ENCODE results near the gene CDKN1A. TPM values are rescaled to one million over a fixed set of nuclear protein-coding genes. Genes with fewer than 3 reads are reported as not detected.
"Not testable (repeated sequence)": the region's sequence is repeated elsewhere in the genome, so short reads cannot be mapped to it uniquely, and the experiment has no call there.

CDKN1A gene
- total RNA-seq, 1 experiment from 2014 or later, result 217 TPM

GRCh38 chr6:36704961-36705577 lies 26.6 kb downstream of the CDKN1A start:
- in situ Hi-C loops (cut with HindIII; ENCODE audit: low pct_unique_long_range_greater_than_20kb, low sequenced_read_pairs); DNase-seq (ENCODE audit: low read depth): not testable (repeated sequence)

- in situ Hi-C loops (cut with HindIII; ENCODE audit: low pct_unique_long_range_greater_than_20kb, low sequenced_read_pairs), result no loop called here
- DNase-seq (ENCODE audit: low read depth), result no peak
These were observed 27.8 kb downstream of the CDKN1A start for GRCh38 chr6:36706339-36706738.

- DNase-seq (ENCODE audit: low read depth), result no peak
- in situ Hi-C loops (cut with HindIII; ENCODE audit: low pct_unique_long_range_greater_than_20kb, low sequenced_read_pairs), result no loop called here
These were observed 34.3 kb downstream of the CDKN1A start for GRCh38 chr6:36712816-36713215.

- in situ Hi-C loops (cut with HindIII; ENCODE audit: low pct_unique_long_range_greater_than_20kb, low sequenced_read_pairs), result no loop called here
- no peak for DNase-seq (ENCODE audit: low read depth)
These were observed 35.3 kb downstream of the CDKN1A start for GRCh38 chr6:36713846-36714245.

- in situ Hi-C loops (cut with HindIII; ENCODE audit: low pct_unique_long_range_greater_than_20kb, low sequenced_read_pairs), result no loop called here
- DNase-seq (ENCODE audit: low read depth), result no peak
These were observed 36.0 kb downstream of the CDKN1A start for GRCh38 chr6:36714511-36714910.

- no peak for DNase-seq (ENCODE audit: low read depth)
- in situ Hi-C loops (cut with HindIII; ENCODE audit: low pct_unique_long_range_greater_than_20kb, low sequenced_read_pairs), result no loop called here
These were observed 37.0 kb downstream of the CDKN1A start for GRCh38 chr6:36715469-36715868.

GRCh38 chr6:36716476-36717093 lies 38.1 kb downstream of the CDKN1A start:
- in situ Hi-C loops (cut with HindIII; ENCODE audit: low pct_unique_long_range_greater_than_20kb, low sequenced_read_pairs), result no loop called here
- DNase-seq (ENCODE audit: low read depth), result no peak

- in situ Hi-C loops (cut with HindIII; ENCODE audit: low pct_unique_long_range_greater_than_20kb, low sequenced_read_pairs), result no loop called here
- DNase-seq (ENCODE audit: low read depth), result no peak
These were observed 38.8 kb downstream of the CDKN1A start for GRCh38 chr6:36717231-36717825.

GRCh38 chr6:36717871-36718540 lies 39.5 kb downstream of the CDKN1A start:
- in situ Hi-C loops (cut with HindIII; ENCODE audit: low pct_unique_long_range_greater_than_20kb, low sequenced_read_pairs), result no loop called here
- DNase-seq (ENCODE audit: low read depth), result no peak

GRCh38 chr6:36718560-36718959 lies 40.0 kb downstream of the CDKN1A start:
- in situ Hi-C loops (cut with HindIII; ENCODE audit: low pct_unique_long_range_greater_than_20kb, low sequenced_read_pairs), result no loop called here
- DNase-seq (ENCODE audit: low read depth), result no peak

GRCh38 chr6:36719126-36719525 lies 40.6 kb downstream of the CDKN1A start:
- DNase-seq (ENCODE audit: low read depth), result no peak
- in situ Hi-C loops (cut with HindIII; ENCODE audit: low pct_unique_long_range_greater_than_20kb, low sequenced_read_pairs), result no loop called here

GRCh38 chr6:36720251-36721141 lies 42.0 kb downstream of the CDKN1A start:
- DNase-seq (ENCODE audit: low read depth), result no peak
- in situ Hi-C loops (cut with HindIII; ENCODE audit: low pct_unique_long_range_greater_than_20kb, low sequenced_read_pairs), result no loop called here

GRCh38 chr6:36721369-36722140 lies 43.0 kb downstream of the CDKN1A start:
- in situ Hi-C loops (cut with HindIII; ENCODE audit: low pct_unique_long_range_greater_than_20kb, low sequenced_read_pairs), result no loop called here

GRCh38 chr6:36722365-36722764 lies 43.9 kb downstream of the CDKN1A start:
- in situ Hi-C loops (cut with HindIII; ENCODE audit: low pct_unique_long_range_greater_than_20kb, low sequenced_read_pairs), result no loop called here
- no peak for DNase-seq (ENCODE audit: low read depth)

More at GRCh38 chr6:36721369-36722140, 43.0 kb downstream of the CDKN1A start:
- no peak for DNase-seq (ENCODE audit: low read depth)

GRCh38 chr6:36722879-36723278 lies 44.4 kb downstream of the CDKN1A start:
- in situ Hi-C loops (cut with HindIII; ENCODE audit: low pct_unique_long_range_greater_than_20kb, low sequenced_read_pairs), result no loop called here
- DNase-seq (ENCODE audit: low read depth), result no peak

- DNase-seq (ENCODE audit: low read depth); in situ Hi-C loops (cut with HindIII; ENCODE audit: low pct_unique_long_range_greater_than_20kb, low sequenced_read_pairs): not testable (repeated sequence)
These were observed 45.5 kb downstream of the CDKN1A start for GRCh38 chr6:36723992-36724391.

GRCh38 chr6:36724514-36725390 lies 46.2 kb downstream of the CDKN1A start:
- in situ Hi-C loops (cut with HindIII; ENCODE audit: low pct_unique_long_range_greater_than_20kb, low sequenced_read_pairs), result no loop called here
- DNase-seq (ENCODE audit: low read depth), result peak; percentile 55

All from Caki2 (cell line).